Endothelial cell of umbilical vein (primary cell): ENCODE data around the gene ZHX3. TPM values are rescaled to one million over a fixed set of nuclear protein-coding genes. Genes with fewer than 3 reads are reported as not detected.

Experiments
- BruUV-seq: library from RNA; stranded (reverse); fragments of 400-500 nt; replicated peaks from 2 replicates; lab custom pipeline; 2021; lab: Mats Ljungman, UMichigan
- CTCF ChIA-PET: fragments of 300-600, 350-600 bp; sonication (Branson Sonifier 250); formaldehyde crosslinking; loops from one replicate; lab custom pipeline; 2021; ENCODE audit warnings: antibody characterized with exemption, inconsistent platforms; lab: Charles Lee
- POLR2A ChIA-PET: fragments of 300-600, 350-600 bp; sonication (Branson Sonifier 250); formaldehyde crosslinking; loops from one replicate; lab custom pipeline; 2021; ENCODE audit warnings: antibody characterized with exemption, inconsistent platforms; lab: Charles Lee
- DNase-seq: peaks from one replicate; pipeline ENCODE4 v3.0.0-alpha.2; 2011; ENCODE audit warnings: low read depth, low spot score
- FAIRE-seq: peaks from 2 replicates; lab custom pipeline; 2011; peaks lifted over from hg19 to GRCh38; lab: Jason Lieb, UNC
- H2AFZ ChIP-seq: 2 replicates; pipeline ENCODE4 v1.6.0; 2012; ENCODE audit warnings: low read depth, low read length, control low read depth, inconsistent platforms
- H3K27ac ChIP-seq: 2 replicates; pipeline ENCODE4 v1.5.1; 2011; ENCODE audit warnings: low read depth, mild to moderate bottlenecking, control low read depth, low read length, moderate library complexity; ENCODE audit not compliant: insufficient read depth
- H3K27me3 ChIP-seq, 2 experiments: 2 replicates each; pipeline versions ENCODE4 v1.6.0 to v1.6.1; 2011; ENCODE audit warnings: low read length in 2 of 2, mixed read lengths in 1 of 2; ENCODE audit not compliant: control insufficient read depth in 2 of 2, insufficient read depth in 2 of 2
- H3K36me3 ChIP-seq, 2 experiments: 2 replicates in 1 of 2; 3 replicates in 1 of 2; pipeline ENCODE4 v1.5.1; 2011; ENCODE audit warnings: low read length in 2 of 2, mild to moderate bottlenecking in 1 of 2, moderate library complexity in 1 of 2; ENCODE audit not compliant: control insufficient read depth in 2 of 2, insufficient read depth in 2 of 2; ENCODE audit errors: extremely low read depth in 1 of 2
- H3K4me1 ChIP-seq: 3 replicates; pipeline ENCODE4 v1.5.1; 2011; ENCODE audit warnings: mild to moderate bottlenecking, low read length; ENCODE audit not compliant: control insufficient read depth, insufficient read depth; ENCODE audit errors: extremely low read depth
- H3K4me2 ChIP-seq: 2 replicates; pipeline ENCODE4 v1.6.1; 2011; ENCODE audit warnings: low read length, control low read depth, mixed read lengths; ENCODE audit not compliant: insufficient read depth
- H3K4me3 ChIP-seq, 3 experiments: fragments of 200-600 bp in 1 of 3; sonication (generic), shearing (Covaris generic) in 1 of 3; replicated peaks in 1 of 3; 2 replicates each; pipeline ENCODE4 v1.5.1; 2011 to 2016; ENCODE audit warnings: control low read depth in 3 of 3, low read length in 3 of 3, mild to moderate bottlenecking in 2 of 3, inconsistent platforms in 1 of 3, low read depth in 1 of 3, moderate library complexity in 1 of 3; ENCODE audit not compliant: insufficient read depth in 1 of 3
- H3K79me2 ChIP-seq: 2 replicates; pipeline ENCODE4 v1.6.0; 2012; ENCODE audit warnings: low read length, inconsistent platforms; ENCODE audit not compliant: control insufficient read depth, insufficient read depth
- H3K9ac ChIP-seq: replicated peaks from 2 replicates; pipeline ENCODE3; 2011; ENCODE audit warnings: low read length, control low read depth; ENCODE audit not compliant: insufficient read depth; ENCODE audit errors: extremely low read depth
- H3K9me1 ChIP-seq: replicated peaks from 3 replicates; pipeline ENCODE4 v1.6.0; 2011; ENCODE audit warnings: mild to moderate bottlenecking, low read length; ENCODE audit not compliant: control insufficient read depth, insufficient read depth; ENCODE audit errors: extremely low read depth
- H3K9me3 ChIP-seq: replicated peaks from 2 replicates; pipeline ENCODE4 v1.5.1; 2012; ENCODE audit warnings: low read length, inconsistent platforms; ENCODE audit not compliant: control insufficient read depth, insufficient read depth
- H4K20me1 ChIP-seq: replicated peaks from 2 replicates; pipeline ENCODE3; 2011; ENCODE audit warnings: mild to moderate bottlenecking, low read length; ENCODE audit not compliant: control insufficient read depth, insufficient read depth; ENCODE audit errors: extremely low read depth
- GATA2 ChIP-seq: IDR thresholded peaks from 2 replicates; pipeline ENCODE4 v1.7.0; 2011; ENCODE audit warnings: low read depth, mild to moderate bottlenecking, moderate library complexity, mixed read lengths, low read length; ENCODE audit not compliant: insufficient read length, insufficient read depth
- JUN ChIP-seq: IDR thresholded peaks from 2 replicates; pipeline ENCODE4 v1.6.1; 2011; ENCODE audit warnings: borderline replicate concordance, low read depth; ENCODE audit not compliant: insufficient read length, insufficient read depth
- POLR2AphosphoS5 ChIP-seq: IDR thresholded peaks from 2 replicates; pipeline ENCODE4 v1.6.1; 2012; ENCODE audit warnings: low read depth, mild to moderate bottlenecking, control low read depth, low read length, moderate library complexity; ENCODE audit not compliant: insufficient read depth
- dilution Hi-C: fragments of 300-500 bp; cut with MboI; formaldehyde crosslinking; loops from one replicate; pipeline ENCODE4 v1.15.0; 2019; ENCODE audit warnings: low sequenced_read_pairs; ENCODE audit not compliant: extremely low pct_ligation_motif_present
- intact Hi-C: fragments of 100-400 bp; cut with micrococcal nuclease; formaldehyde crosslinking; loops from one replicate; pipeline ENCODE4 v1.10.0; 2022
- polyA plus RNA-seq, 4 experiments: library from polyadenylated mRNA; depleted of rRNA in 3 of 4; stranded (reverse) in 3 of 4; unstranded in 1 of 4; fragments of >200 nt; gene quantifications; 2 replicates each; pipeline versions ENCODE4 v1.2.1 to v1.2.3, GENCODE V29; 2011 to 2012; ENCODE audit warnings: missing spikeins in 1 of 4
- total RNA-seq: library from RNA; stranded (reverse); gene quantifications from 2 replicates; pipeline ENCODE4 v1.2.3, GENCODE V29; 2021
- TF ChIP-seq, protein P1 (sequence below), 2 donors: IDR thresholded peaks; 1 replicate in 1 of 2; 2 replicates in 1 of 2; pipeline ENCODE4 v1.5.1; 2011; ENCODE audit warnings: low read length in 2 of 2, mild to moderate bottlenecking in 2 of 2, moderate library complexity in 2 of 2, control low read depth in 1 of 2, inconsistent platforms in 1 of 2, low read depth in 1 of 2; ENCODE audit not compliant: insufficient read depth in 1 of 2; ENCODE audit errors: extremely low read depth in 1 of 2
- TF ChIP-seq, protein P2 (sequence below): IDR thresholded peaks from 2 replicates; pipeline ENCODE4 v1.6.1; 2011; ENCODE audit not compliant: insufficient read depth, insufficient read length

Gene ZHX3
- total and polyA plus RNA-seq, 2 donors (not counting 3 experiments of a cell fraction or from before 2014, with no cell fraction given) = 7.4 to 17.8 TPM

DNA sequence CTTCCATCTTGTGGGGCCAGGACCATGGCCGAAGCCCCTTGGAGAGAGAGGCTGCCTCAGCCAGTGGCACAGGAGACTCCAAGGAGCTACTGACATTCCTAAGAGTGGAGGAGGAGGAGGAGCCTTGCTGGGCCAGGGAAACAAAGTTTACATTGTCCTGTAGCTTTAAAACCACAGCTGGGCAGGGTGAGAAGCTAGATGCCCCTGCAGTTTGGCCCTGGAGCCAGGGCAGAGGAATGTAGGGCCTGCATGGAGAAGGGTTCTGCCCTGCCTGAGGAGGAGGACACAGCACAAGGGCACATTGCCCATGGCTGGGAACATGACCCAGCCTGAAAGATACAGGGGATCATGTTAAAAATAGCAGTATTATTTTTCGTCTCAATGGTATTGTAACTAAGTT lies 142.7 kb downstream of the ZHX3 start:
- CTCF ChIA-PET = interaction anchor here (4.3 to 7.0 kb wide), 2 partner anchors 58 to 166 kb away, joined by 117 to 295 read pairs; partner anchors contain the start of gene LPIN3
- intact Hi-C loops = no loop called here

More for the DNA sequence above, 142.7 kb downstream of the ZHX3 start:
- Histone ChIP-seq H3K9me3 (no peaks in the 10 kb centered on the region), H3K27ac (no peak overlapping the region), H3K79me2 (no peaks in the 10 kb centered on the region), H2AFZ (no peak overlapping the region), H3K9me1 (no peaks in the 10 kb centered on the region), H3K27me3 (no peaks in the 10 kb centered on the region), H3K4me2 (no peak overlapping the region), H3K4me3 (no peak overlapping the region), H3K36me3 (peaks cover 18 to 57% of the 10 kb centered on the region in 2 experiments), H3K9ac (no peak overlapping the region), H3K4me1 (peaks cover 7% of the 10 kb centered on the region), H4K20me1 (no peaks in the 10 kb centered on the region)
- no peak for DNase-seq
- dilution Hi-C loops = no loop called here
- no peak for FAIRE-seq
- TF ChIP-seq JUN (no peak), POLR2AphosphoS5 (no peak), GATA2 (no peak)
- TF ChIP-seq, protein P1, sequence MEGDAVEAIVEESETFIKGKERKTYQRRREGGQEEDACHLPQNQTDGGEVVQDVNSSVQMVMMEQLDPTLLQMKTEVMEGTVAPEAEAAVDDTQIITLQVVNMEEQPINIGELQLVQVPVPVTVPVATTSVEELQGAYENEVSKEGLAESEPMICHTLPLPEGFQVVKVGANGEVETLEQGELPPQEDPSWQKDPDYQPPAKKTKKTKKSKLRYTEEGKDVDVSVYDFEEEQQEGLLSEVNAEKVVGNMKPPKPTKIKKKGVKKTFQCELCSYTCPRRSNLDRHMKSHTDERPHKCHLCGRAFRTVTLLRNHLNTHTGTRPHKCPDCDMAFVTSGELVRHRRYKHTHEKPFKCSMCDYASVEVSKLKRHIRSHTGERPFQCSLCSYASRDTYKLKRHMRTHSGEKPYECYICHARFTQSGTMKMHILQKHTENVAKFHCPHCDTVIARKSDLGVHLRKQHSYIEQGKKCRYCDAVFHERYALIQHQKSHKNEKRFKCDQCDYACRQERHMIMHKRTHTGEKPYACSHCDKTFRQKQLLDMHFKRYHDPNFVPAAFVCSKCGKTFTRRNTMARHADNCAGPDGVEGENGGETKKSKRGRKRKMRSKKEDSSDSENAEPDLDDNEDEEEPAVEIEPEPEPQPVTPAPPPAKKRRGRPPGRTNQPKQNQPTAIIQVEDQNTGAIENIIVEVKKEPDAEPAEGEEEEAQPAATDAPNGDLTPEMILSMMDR (IDR thresholded peaks at IDR 0.05; ENCODE audit: extremely low read depth in 1 of 2, insufficient read depth in 1 of 2, low read depth in 1 of 2, low read length in 2 of 2) = no peak
- TF ChIP-seq, protein P2, sequence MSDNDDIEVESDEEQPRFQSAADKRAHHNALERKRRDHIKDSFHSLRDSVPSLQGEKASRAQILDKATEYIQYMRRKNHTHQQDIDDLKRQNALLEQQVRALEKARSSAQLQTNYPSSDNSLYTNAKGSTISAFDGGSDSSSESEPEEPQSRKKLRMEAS = no peak
- BruUV-seq = TSS peak; percentile 46
- POLR2A ChIA-PET = no interaction called here
